HTR-8/SVneo (cell line): ENCODE data around the gene SLC2A9.

ENCODE experiments used
- DNase-seq: peaks from one replicate; pipeline ENCODE4 v3.0.0; 2011; ENCODE audit warnings: low spot score, mixed read lengths; ENCODE audit not compliant: insufficient read length
- FAIRE-seq: peaks from 2 replicates; lab custom pipeline; 2011; peaks lifted over from hg19 to GRCh38; lab: Jason Lieb, UNC

The SLC2A9 gene

GRCh38 chr4:9970399-9971011, 50.8 kb downstream of the SLC2A9 start:
- DNase-seq, result no peak
- FAIRE-seq, result no peak

- no peak for DNase-seq
- no peak for FAIRE-seq
Measured at GRCh38 chr4:9969526-9970398, 51.5 kb downstream of the SLC2A9 start.

GRCh38 chr4:9968472-9968871, 52.8 kb downstream of the SLC2A9 start:
- DNase-seq (no peak), FAIRE-seq (no peak)

GRCh38 chr4:9964879-9965278, 56.4 kb downstream of the SLC2A9 start:
- DNase-seq (no peak), FAIRE-seq (no peak)

- DNase-seq (no peak), FAIRE-seq (no peak)
Measured at GRCh38 chr4:9963328-9963727, 58.0 kb downstream of the SLC2A9 start.

GRCh38 chr4:9962611-9963314, 58.5 kb downstream of the SLC2A9 start:
- FAIRE-seq (no peak), DNase-seq (no peak)

GRCh38 chr4:9954468-9954867, 66.8 kb downstream of the SLC2A9 start:
- DNase-seq, result no peak
- no peak for FAIRE-seq

GRCh38 chr4:9953089-9953488, 68.2 kb downstream of the SLC2A9 start:
- no peak for DNase-seq
- no peak for FAIRE-seq

- FAIRE-seq (no peak), DNase-seq (no peak)
Measured at GRCh38 chr4:9952415-9952950, 68.8 kb downstream of the SLC2A9 start.

- no peak for FAIRE-seq
- no peak for DNase-seq
Measured at GRCh38 chr4:9949573-9949972, 71.7 kb downstream of the SLC2A9 start.

GRCh38 chr4:9947168-9948062, 73.9 kb downstream of the SLC2A9 start:
- FAIRE-seq, result no peak
- DNase-seq, result no peak

GRCh38 chr4:9946170-9946569, 75.1 kb downstream of the SLC2A9 start:
- no peak for DNase-seq
- FAIRE-seq, result no peak

GRCh38 chr4:9944431-9945425, 76.6 kb downstream of the SLC2A9 start:
- no peak for DNase-seq
- FAIRE-seq, result no peak

- DNase-seq (no peak), FAIRE-seq (no peak)
Measured at GRCh38 chr4:9943761-9944160, 77.5 kb downstream of the SLC2A9 start.

- DNase-seq (no peak), FAIRE-seq (no peak)
Measured at GRCh38 chr4:9942921-9943600, 78.2 kb downstream of the SLC2A9 start.

GRCh38 chr4:9942139-9942538, 79.2 kb downstream of the SLC2A9 start:
- FAIRE-seq (no peak), DNase-seq (no peak)

GRCh38 chr4:9940041-9940440, 81.3 kb downstream of the SLC2A9 start:
- DNase-seq (no peak), FAIRE-seq (no peak)

- FAIRE-seq (no peak), DNase-seq (no peak)
Measured at GRCh38 chr4:9938933-9939332, 82.4 kb downstream of the SLC2A9 start.
